Psoas muscle (tissue), 8 donors: ENCODE measurements around the gene DDIT4. TPM values are rescaled to one million over a fixed set of nuclear protein-coding genes. Genes with fewer than 3 reads are reported as not detected.

Experiments used
- ATAC-seq, 4 donors: fragments of 200-7000 bp; cut with Tn5 transposase; one replicate each; pipeline ENCODE4 v1.9.1; 2020; ENCODE audit warnings: moderate library complexity in 3 of 4, mild to moderate bottlenecking in 2 of 4
- DNase-seq, 2 donors: peaks; one replicate each; pipeline ENCODE4 v3.0.0-alpha.2; 2020
- H3K27ac ChIP-seq: fragments of 200-600 bp; one replicate; pipeline ENCODE4 v1.8.0; 2022
- H3K27me3 ChIP-seq, 3 donors: fragments of 200-600 bp in 1 of 3; one replicate each; pipeline versions ENCODE4 v1.6.1 to v1.8.0; 2013 to 2022; ENCODE audit warnings: low read length in 2 of 3, mild to moderate bottlenecking in 2 of 3, moderate library complexity in 1 of 3; ENCODE audit not compliant: insufficient read depth in 3 of 3
- H3K36me3 ChIP-seq, 2 donors: fragments of 200-600 bp in 1 of 2; one replicate each; pipeline versions ENCODE4 v1.6.1 to v1.8.0; 2013 to 2022; ENCODE audit warnings: low read depth in 1 of 2, mild to moderate bottlenecking in 1 of 2, moderate library complexity in 1 of 2; ENCODE audit not compliant: insufficient read depth in 1 of 2
- H3K4me1 ChIP-seq: fragments of 200-600 bp; one replicate; pipeline ENCODE4 v1.8.0; 2022
- H3K4me3 ChIP-seq: fragments of 200-600 bp; one replicate; pipeline ENCODE4 v1.8.0; 2022; ENCODE audit warnings: mild to moderate bottlenecking
- H3K9me3 ChIP-seq: fragments of 200-600 bp; one replicate; pipeline ENCODE4 v1.8.0; 2022
- WGBS, 3 donors: extraction: QIAGEN DNeasy Blood & Tissue Kit; methylation state at CpG; one replicate each; pipeline versions ENCODE4 v1.1.6 to v1.1.7; 2013; 5-methylcytosine and 5-hydroxymethylcytosine counted together
- intact Hi-C, 2 donors: fragments of 100-400 bp; cut with DNase I; formaldehyde crosslinking; loops; one replicate each; pipeline versions ENCODE4 v1.11.0 to v1.14.2; 2022
- polyA plus RNA-seq, 3 donors: library from polyadenylated mRNA; stranded (reverse); fragments of 200-250 nt; gene quantifications; one replicate each; pipeline ENCODE4 v1.2.3, GENCODE V29; 2013
- total RNA-seq, 4 donors: library from RNA; stranded (reverse); fragmentation: NEBNext Ultra II Directional in 2 of 4; extraction: Animal tissue kit (Norgen Biotek cat#: 25700) in 2 of 4; gene quantifications; one replicate each; pipeline versions ENCODE4 v1.2.1 to v1.2.4, GENCODE V29; 2021 to 2023
- TF ChIP-seq, protein P1 (sequence below): fragments of 200-600 bp; IDR thresholded peaks from one replicate; pipeline ENCODE4 v1.8.0; 2022; ENCODE audit warnings: antibody characterized with exemption
- donor health status: healthy with polysubstance abuse.
- donor health status: DM: no; HTN: no; CAD: no; lungs with moderate emphysema.
- donor health status: Bipolar disorder and iron deficiency.
- donor health status: healthy.
- donor health status: DM: yes; HTN: yes; CAD: no.
- donor health status: DM: no; HTN: no; CAD: no.
- donor health status: DM: no; HTN: no; CAD: no.
- donor health status: DM: yes; HTN: yes; CAD: no.

Gene DDIT4
- total and polyA plus RNA-seq, 7 donors, result 16.1 to 744 (median 114) TPM

DNA sequence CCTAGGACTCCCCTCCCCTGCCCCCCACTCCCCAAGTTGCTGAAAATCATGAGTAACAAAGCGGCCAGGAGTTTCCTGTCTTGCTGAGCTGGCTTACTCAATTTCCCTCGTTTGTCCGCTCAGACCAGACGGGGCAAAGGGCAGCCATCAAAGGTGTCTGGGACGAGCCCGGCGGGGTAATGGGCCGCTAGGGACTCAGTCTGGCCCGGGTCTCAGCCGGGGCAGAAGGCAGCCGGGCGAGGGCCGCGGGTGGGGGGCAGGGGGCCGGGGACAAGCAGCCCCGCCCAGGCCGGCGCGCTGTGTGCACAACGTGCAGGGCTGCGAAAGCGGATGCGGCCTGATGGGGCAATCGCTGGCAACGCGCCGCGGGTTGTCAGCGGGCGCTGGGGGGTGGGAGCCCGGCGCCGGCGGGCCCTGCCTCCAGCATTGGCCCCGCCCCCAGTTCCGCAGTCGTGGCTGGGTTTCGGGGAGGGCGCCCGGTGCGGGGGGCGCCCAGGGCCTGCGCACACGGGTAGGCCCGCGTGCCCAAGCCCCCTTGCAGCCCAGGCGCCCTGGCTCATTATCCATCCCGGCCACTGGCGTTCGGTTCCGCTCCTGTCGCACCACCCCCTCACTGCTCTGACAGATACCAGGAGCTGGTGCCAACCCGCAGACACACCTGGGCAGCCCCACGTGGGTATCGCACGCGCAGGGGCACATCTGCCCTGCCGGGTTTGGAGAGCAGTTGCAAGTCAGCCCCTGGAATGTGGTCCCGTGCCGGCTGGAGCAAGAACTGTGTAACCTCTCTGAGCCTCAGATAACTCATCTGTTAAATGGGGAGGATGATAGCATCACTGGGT, 45.9 kb downstream of the DDIT4 start:
- 2 to 5% (median 3%) methylated on average over 53 to 60 of the region's 60 CpGs for WGBS, 3 donors
- intact Hi-C loops, result loop anchor here (5.0 to 10.0 kb wide), 4 partner anchors 42 to 85 kb away; partner anchors contain the start of gene DDIT4 (in 1 of the 2)
- H3K27ac ChIP-seq, result peak overlapping the region; percentile 87
- TF ChIP-seq, protein P1, sequence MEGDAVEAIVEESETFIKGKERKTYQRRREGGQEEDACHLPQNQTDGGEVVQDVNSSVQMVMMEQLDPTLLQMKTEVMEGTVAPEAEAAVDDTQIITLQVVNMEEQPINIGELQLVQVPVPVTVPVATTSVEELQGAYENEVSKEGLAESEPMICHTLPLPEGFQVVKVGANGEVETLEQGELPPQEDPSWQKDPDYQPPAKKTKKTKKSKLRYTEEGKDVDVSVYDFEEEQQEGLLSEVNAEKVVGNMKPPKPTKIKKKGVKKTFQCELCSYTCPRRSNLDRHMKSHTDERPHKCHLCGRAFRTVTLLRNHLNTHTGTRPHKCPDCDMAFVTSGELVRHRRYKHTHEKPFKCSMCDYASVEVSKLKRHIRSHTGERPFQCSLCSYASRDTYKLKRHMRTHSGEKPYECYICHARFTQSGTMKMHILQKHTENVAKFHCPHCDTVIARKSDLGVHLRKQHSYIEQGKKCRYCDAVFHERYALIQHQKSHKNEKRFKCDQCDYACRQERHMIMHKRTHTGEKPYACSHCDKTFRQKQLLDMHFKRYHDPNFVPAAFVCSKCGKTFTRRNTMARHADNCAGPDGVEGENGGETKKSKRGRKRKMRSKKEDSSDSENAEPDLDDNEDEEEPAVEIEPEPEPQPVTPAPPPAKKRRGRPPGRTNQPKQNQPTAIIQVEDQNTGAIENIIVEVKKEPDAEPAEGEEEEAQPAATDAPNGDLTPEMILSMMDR, result no peak
- H3K27me3 ChIP-seq, result no peaks in the 10 kb centered on the region
- ATAC-seq (peak; percentile 74 to 81 (median 79)), DNase-seq (peak; percentile 97)
- no peaks in the 10 kb centered on the region for H3K9me3 ChIP-seq
- peak overlapping the region; percentile 56 for H3K4me3 ChIP-seq
- peaks cover 51% of the 10 kb centered on the region for H3K4me1 ChIP-seq
- H3K36me3 ChIP-seq, result no peaks in the 10 kb centered on the region

GRCh38 chr10:72320676-72321247, 47.0 kb downstream of the DDIT4 start:
- Histone ChIP-seq H3K9me3 (no peaks in the 10 kb centered on the region), H3K27ac (peak overlapping the region; percentile 87), H3K4me3 (peak overlapping the region; percentile 56), H3K27me3 (no peaks in the 10 kb centered on the region), H3K36me3 (no peaks in the 10 kb centered on the region), H3K4me1 (peaks cover 51% of the 10 kb centered on the region)
- TF ChIP-seq, protein P1, result no peak
- WGBS, 3 donors, result 34 to 49% (median 36%) methylated on average over 12 of the region's 12 CpGs
- intact Hi-C loops, result loop anchor here in 1 of 2 donors (5.0 kb wide), 1 partner anchor 48 kb away; the partner anchor contains the start of gene DDIT4
- DNase-seq (peak; percentile 83 to 85), ATAC-seq (peak; percentile 53 to 70 (median 68))

GRCh38 chr10:72321248-72322029, 47.7 kb downstream of the DDIT4 start:
- no peaks in the 10 kb centered on the region for H3K9me3 ChIP-seq
- DNase-seq, result no peak
- H3K27ac ChIP-seq, result peak overlapping the region; percentile 87
- TF ChIP-seq, protein P1, result no peak
- H3K4me3 ChIP-seq, result no peak overlapping the region
- peaks cover 48% of the 10 kb centered on the region for H3K4me1 ChIP-seq
- no peaks in the 10 kb centered on the region for H3K36me3 ChIP-seq
- no peaks in the 10 kb centered on the region for H3K27me3 ChIP-seq
- intact Hi-C loops, result loop anchor here in 1 of 2 donors (5.0 kb wide), 1 partner anchor 49 kb away; the partner anchor contains the start of gene DDIT4
- ATAC-seq, result no peak
- 69 to 79% (median 70%) methylated on average over 13 of the region's 13 CpGs for WGBS, 3 donors

DNA sequence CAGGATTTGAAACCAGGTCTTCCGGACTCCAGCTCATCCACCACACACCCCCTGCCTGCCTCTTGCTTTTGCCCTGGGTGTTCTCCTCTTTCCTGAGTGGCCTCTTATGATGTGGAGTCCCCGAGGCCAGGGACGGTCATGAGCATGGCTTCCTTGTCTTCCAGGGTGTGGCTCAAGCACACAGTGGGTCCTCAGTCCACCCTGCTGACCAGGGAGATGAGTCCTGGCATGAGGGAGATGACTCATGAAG, 48.2 kb downstream of the DDIT4 start:
- H3K27ac ChIP-seq, result no peak overlapping the region

More for the DNA sequence above, 48.2 kb downstream of the DDIT4 start:
- Histone ChIP-seq H3K4me3 (no peak overlapping the region), H3K9me3 (no peaks in the 10 kb centered on the region), H3K36me3 (no peaks in the 10 kb centered on the region), H3K4me1 (peaks cover 43% of the 10 kb centered on the region), H3K27me3 (no peaks in the 10 kb centered on the region)
- DNase-seq (no peak), ATAC-seq (no peak)
- intact Hi-C loops, result loop anchor here in 1 of 2 donors (5.0 kb wide), 1 partner anchor 50 kb away; the partner anchor contains the start of gene DDIT4
- 80 to 90% (median 87%) methylated on average over 3 of the region's 3 CpGs for WGBS, 3 donors
- TF ChIP-seq, protein P1, result no peak
